AML-193 (cell line): ENCODE data around the gene CDH22.
A peak's percentile ranks its signal among the peaks of the same experiment; 100 is the strongest.

ENCODE experiments used
- DNase-seq, 2 experiments: peaks; one replicate each; lab custom pipeline; 2025; lab: John Stamatoyannopoulos, UW

The CDH22 gene

DNA sequence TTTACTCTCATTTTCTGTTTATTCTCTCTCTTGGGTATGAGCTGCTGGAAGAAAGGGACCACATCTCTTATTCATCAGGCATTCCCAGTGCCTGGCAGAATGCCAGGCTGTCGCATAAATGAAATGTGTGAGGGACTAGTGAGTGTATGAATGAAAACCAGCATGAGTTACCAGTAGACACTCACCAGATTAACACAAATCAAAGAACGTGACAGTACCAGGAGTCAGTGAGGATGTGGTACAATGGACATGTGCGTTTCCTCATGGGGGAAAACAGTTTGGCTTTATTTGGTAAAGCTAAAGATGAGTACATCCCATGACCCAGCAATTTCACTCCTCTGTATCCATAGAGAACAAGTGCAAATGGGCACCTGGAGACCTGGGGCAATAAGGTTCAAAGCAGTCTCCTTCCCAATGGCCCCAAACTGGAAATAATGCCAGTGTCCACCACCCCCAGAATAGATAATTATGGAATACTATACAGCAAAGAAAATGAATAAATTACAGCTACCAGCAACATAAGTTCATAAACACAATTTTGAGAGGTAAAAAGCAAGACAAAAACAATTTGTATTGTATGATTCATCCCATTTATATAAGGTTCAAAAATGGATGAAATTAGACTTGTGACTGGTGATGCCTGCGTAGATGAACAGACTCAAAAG, 93.3 kb downstream of the CDH22 start:
- no peak for DNase-seq

DNA sequence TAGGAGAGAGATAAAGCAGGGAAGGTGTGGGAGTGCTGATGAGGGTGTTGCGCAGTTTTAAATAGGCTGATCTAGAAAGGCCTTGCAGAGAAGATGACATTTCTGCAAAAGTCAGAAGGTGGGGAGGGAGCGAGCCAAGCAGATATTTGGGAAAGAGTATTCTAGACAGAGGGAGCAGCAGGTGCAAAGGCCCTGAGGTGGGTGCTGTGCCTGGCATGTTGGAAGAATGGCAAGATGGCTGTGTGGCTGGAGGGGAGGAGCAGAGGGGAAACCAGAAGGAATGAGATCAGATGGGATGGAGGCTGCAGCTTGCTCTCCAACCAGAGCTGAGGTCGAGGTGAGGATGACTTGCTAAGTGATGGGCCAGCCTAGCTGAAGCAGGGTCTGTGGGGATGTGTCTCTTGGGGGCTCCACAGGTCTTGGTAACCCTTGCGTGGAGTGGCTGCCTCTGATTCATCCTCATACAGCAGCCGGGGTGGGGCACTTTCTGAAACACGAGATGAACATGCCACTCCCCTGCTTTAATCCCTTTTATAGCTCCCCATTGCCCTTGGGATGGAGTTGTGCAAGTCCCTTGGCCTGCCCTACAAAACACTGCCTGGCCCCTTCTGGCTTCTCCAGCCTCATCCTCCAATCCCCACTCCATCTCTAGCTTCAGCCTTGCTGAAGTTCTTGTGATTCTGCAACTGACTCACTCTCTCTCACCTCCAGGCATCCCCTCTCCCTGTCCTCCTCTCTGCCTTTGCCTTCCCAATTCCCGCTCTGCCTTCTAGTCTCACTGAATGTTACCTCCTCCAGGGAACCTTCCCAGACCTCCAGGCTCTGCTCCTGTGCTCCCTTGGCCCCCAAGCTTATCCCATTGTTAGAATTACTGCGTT, 94.1 kb downstream of the CDH22 start:
- no peak for DNase-seq

DNA sequence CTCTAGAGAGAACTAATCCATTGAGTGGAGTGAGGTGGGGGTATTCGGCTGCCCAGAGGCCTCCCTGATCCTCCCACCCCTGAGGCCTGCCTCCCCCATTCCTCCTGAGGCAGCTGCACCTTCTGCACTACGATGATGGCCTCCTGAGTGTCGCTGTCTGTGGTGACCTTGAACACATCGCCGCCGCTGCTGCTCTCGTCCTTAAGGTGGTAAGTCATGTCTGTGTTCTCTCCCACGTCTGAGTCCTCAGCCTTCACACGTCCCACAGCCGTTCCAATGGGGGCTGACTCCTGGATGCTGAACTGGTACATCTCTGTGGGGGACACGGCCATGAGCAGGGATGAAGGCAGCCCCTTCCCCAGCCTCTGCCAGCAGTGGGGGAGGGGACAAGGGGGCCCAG, 95.4 kb downstream of the CDH22 start:
- no peak for DNase-seq

DNA sequence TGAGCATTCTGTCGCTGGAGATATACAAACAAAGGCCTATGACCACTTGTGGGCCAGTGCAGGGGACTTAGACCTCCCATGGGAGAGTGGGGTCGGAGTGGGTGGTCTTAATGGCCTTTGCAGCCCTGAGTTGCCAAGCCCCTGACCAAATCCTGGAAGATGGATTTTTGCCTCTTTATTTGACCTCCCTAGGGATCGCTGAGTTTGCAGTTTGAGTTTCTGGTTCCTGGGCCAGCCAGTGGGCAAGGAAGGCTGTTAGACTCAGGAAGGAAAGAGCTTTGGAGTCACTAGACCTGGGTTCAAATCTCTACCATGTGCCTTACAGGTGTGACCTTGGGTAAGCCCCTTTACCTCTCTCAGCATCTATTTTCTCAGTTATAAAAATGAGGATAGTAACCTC, 96.0 kb downstream of the CDH22 start:
- no peak for DNase-seq

GRCh38 chr20:46211331-46211722, 97.0 kb downstream of the CDH22 start:
- DNase-seq, result no peak

GRCh38 chr20:46210672-46211330, 97.5 kb downstream of the CDH22 start:
- no peak for DNase-seq

GRCh38 chr20:46209930-46210671, 98.2 kb downstream of the CDH22 start:
- no peak for DNase-seq

GRCh38 chr20:46207793-46208192, 100.5 kb downstream of the CDH22 start:
- no peak for DNase-seq

- DNase-seq, result no peak
Measured at GRCh38 chr20:46206992-46207549, 101.2 kb downstream of the CDH22 start.

GRCh38 chr20:46206025-46206424, 102.3 kb downstream of the CDH22 start:
- peak; percentile 88 to 90 for DNase-seq

DNA sequence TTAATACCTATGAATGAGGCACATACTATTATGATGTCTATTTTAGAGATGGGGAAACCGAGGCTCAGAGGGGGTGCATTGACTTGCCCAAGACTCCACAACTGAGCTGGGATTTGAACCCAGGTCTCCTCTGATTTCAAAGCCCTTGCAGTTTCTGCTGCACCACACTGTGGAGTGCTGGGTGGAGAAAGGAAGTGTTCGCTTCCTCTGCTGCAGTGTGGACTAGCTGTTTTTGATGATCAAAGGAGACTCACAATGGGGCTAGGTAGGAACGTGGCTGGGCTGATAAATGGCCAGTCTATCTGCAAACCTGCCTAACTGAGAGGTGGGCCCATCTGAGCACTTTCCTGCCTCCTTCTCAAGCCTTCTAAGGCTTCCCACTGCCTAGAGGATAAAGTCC, 102.9 kb downstream of the CDH22 start:
- DNase-seq, result no peak

DNA sequence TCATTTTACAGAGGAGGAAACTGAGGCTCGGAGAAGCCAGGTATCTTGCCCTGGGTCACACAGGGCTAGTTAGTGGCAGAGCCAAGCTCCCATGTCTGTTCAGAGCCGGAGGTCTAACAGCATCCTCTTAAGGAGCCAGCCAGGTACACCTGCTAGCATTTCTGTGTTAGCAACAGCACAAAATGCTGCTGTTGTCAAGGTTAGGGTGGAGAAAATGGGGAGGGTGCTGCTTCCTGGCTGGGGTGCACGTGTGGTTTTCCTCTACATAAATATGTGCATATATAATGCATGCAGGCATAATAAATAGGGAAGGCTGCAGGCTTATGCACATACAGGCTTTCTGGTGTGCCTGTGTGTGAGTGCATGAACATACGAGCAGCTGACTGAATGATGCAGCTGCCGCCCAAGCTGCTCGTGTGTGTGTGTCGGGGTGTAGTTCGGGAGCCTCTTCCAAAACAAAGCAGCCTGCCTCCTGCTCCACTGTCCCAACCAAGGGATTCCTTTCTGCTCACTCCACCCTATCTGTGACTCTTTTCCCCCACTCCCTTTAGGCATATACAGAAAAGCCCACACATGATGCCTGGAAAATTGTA, 103.6 kb downstream of the CDH22 start:
- no peak for DNase-seq

DNA sequence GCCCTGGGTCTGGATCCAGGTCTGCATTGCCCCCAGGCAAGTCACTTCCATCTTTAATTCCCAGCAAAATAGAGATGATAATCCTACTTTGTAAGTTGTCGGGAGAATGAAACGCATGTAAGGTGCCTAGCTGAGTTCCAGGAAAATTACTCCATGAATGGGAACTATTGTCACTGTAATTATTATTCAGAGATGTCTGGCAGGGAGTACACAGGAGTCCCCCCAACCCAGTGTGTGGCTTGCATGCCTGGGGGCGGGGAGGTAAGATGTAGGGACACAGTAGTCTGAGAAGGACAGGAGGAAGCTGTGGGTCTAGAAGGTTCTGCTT, 104.8 kb downstream of the CDH22 start:
- no peak for DNase-seq

- no peak for DNase-seq
Measured at GRCh38 chr20:46202766-46203509, 105.4 kb downstream of the CDH22 start.

- no peak for DNase-seq
Measured at GRCh38 chr20:46200582-46201570, 107.4 kb downstream of the CDH22 start.

DNA sequence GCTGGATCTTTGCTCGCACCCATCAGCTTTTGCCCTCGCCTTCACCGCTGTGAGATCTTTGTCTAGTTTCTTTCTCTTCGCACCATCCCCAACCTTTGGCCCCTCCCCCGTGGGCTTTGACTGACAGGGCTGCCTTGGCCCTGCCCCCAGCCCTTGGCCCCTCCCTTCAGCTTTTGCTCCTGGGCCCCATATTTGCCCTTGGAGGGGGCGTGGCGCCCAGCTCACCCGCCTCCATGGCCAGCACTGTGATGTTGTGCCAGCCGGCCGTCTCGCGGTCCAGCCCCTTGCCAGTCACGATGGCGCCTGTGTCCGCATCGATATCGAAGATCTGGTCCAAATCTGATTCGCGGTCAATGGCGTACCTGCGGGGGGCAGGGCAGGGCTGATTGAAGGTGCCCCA, 109.1 kb downstream of the CDH22 start:
- DNase-seq, result no peak

GRCh38 chr20:46196990-46197389, 111.3 kb downstream of the CDH22 start:
- no peak for DNase-seq

GRCh38 chr20:46195264-46196036, 112.8 kb downstream of the CDH22 start:
- DNase-seq, result no peak

DNA sequence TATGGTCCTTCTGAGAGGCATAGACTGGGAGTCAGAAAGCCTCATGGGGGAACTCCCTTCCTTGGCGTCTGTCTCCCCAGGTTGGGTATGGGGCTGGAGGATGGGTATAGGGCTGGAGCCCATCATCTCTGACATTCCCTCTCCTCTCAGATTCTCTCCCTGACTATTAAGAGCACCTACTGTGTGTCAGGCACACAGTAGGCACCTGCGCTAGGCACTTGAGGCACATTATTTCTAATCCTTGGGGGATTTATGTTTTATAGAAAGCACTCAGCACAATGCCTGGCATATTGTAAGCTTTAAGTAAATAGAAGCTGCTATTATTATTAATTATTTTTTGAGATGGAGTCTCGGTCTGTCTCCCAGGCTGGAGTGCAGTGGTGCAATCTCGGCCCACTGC, 113.9 kb downstream of the CDH22 start:
- DNase-seq, result no peak
